Esophagus muscularis mucosa (tissue), 4 donors: ENCODE measurements around the gene COL25A1. TPM values are rescaled to one million over a fixed set of nuclear protein-coding genes. Genes with fewer than 3 reads are reported as not detected.

Experiments
- DNase-seq: peaks from one replicate; pipeline ENCODE4 v3.0.0-alpha.2; 2017; ENCODE audit errors: extremely low spot score
- H3K27ac ChIP-seq, 4 donors: fragments of 200-600 bp; sonication (generic); replicated peaks in 1 of 4; 1 replicate in 3 of 4; 2 replicates in 1 of 4; pipeline ENCODE4 v1.5.1; 2016 to 2019; ENCODE audit warnings: mild to moderate bottlenecking in 1 of 4
- H3K27me3 ChIP-seq, 4 donors: fragments of 200-600 bp; sonication (generic); one replicate each; pipeline versions ENCODE4 v1.5.1 to v1.6.0; 2016 to 2019
- H3K36me3 ChIP-seq, 4 donors: fragments of 200-600 bp; sonication (generic); one replicate each; pipeline ENCODE4 v1.5.1; 2016 to 2019
- H3K4me1 ChIP-seq, 4 donors: fragments of 200-600 bp; sonication (generic); one replicate each; pipeline ENCODE4 v1.5.1; 2016 to 2019
- H3K4me3 ChIP-seq, 4 donors: fragments of 200-600 bp; sonication (generic); 1 replicate in 2 of 4; 2 replicates in 2 of 4; pipeline ENCODE4 v1.5.1; 2016 to 2019; ENCODE audit warnings: mild to moderate bottlenecking in 4 of 4, moderate library complexity in 1 of 4
- H3K9me3 ChIP-seq, 4 donors: fragments of 200-600 bp; sonication (generic); 1 replicate in 3 of 4; 2 replicates in 1 of 4; pipeline ENCODE4 v1.5.1; 2016 to 2019
- CTCF ChIP-seq, 3 experiments: fragments of 200-600 bp in 2 of 3; fragments of 450-650 bp in 1 of 3; sonication (generic) in 2 of 3; IDR thresholded peaks; one replicate each; pipeline ENCODE4 v1.5.1; 2017 to 2019; ENCODE audit warnings: antibody characterized with exemption in 3 of 3, mild to moderate bottlenecking in 2 of 3, moderate library complexity in 1 of 3
- EP300 ChIP-seq: sonication (generic); formaldehyde crosslinking; IDR thresholded peaks from one replicate; pipeline ENCODE4 v1.6.1; 2017; ENCODE audit warnings: antibody characterized with exemption
- POLR2A ChIP-seq: fragments of 450-650 bp; IDR thresholded peaks from one replicate; pipeline ENCODE4 v1.6.1; 2017; ENCODE audit warnings: antibody characterized with exemption, moderate library complexity, mild to moderate bottlenecking, low read depth
- POLR2AphosphoS5 ChIP-seq, 2 donors: sonication (generic); formaldehyde crosslinking; IDR thresholded peaks; one replicate each; pipeline ENCODE4 v1.6.1; 2017; ENCODE audit warnings: antibody characterized with exemption in 2 of 2
- whole genome bisulfite sequencing: methylation state at CpG from one replicate; pipeline ENCODE4 v1.1.5; 2018; 5-methylcytosine and 5-hydroxymethylcytosine counted together
- intact Hi-C: fragments of 100-400 bp; cut with DNase I; formaldehyde crosslinking; loops from one replicate; pipeline ENCODE4 v1.15.1; 2023
- total RNA-seq, 4 donors: library from RNA; depleted of rRNA; stranded (reverse); fragments of >200 nt; gene quantifications; one replicate each; pipeline versions ENCODE4 v1.1.0 to v1.2.1, GENCODE V29; 2016

The COL25A1 gene
- total RNA-seq, 4 donors from 2014 or later = 1.0 to 3.7 (median 2.0) TPM

- 60% methylated on average over 3 of the region's 3 CpGs for WGBS
- Histone ChIP-seq H3K9me3 (no peaks in the 10 kb centered on the region), H3K4me3 (no peak overlapping the region), H3K27ac (no peak overlapping the region), H3K36me3 (no peaks in the 10 kb centered on the region), H3K4me1 (peaks cover 0 to 14% (median 1%) of the 10 kb centered on the region in 4 donors), H3K27me3 (no peaks in the 10 kb centered on the region)
- TF ChIP-seq CTCF (IDR thresholded peaks at IDR 0.05) (no peak), EP300 (no peak), POLR2AphosphoS5 (IDR thresholded peaks at IDR 0.05) (no peak), POLR2A (no peak)
- DNase-seq = no peak
- intact Hi-C loops = no loop called here
These were observed 36.2 kb downstream of the COL25A1 start for GRCh38 chr4:109266236-109266635.

GRCh38 chr4:109263721-109264120 is 38.7 kb downstream of the COL25A1 start:
- Histone ChIP-seq H3K4me3 (no peak overlapping the region), H3K27me3 (no peaks in the 10 kb centered on the region), H3K27ac (no peak overlapping the region), H3K36me3 (no peaks in the 10 kb centered on the region), H3K9me3 (no peaks in the 10 kb centered on the region), H3K4me1 (peaks cover 0 to 14% (median 1%) of the 10 kb centered on the region in 4 donors)
- no peak for DNase-seq
- intact Hi-C loops = no loop called here
- TF ChIP-seq POLR2AphosphoS5 (IDR thresholded peaks at IDR 0.05) (no peak), EP300 (no peak), CTCF (IDR thresholded peaks at IDR 0.05) (no peak), POLR2A (no peak)
- WGBS = 78% methylated on average over 4 of the region's 4 CpGs

- intact Hi-C loops = no loop called here
- Histone ChIP-seq H3K9me3 (no peaks in the 10 kb centered on the region), H3K4me1 (no peaks in the 10 kb centered on the region), H3K36me3 (no peaks in the 10 kb centered on the region), H3K27me3 (no peaks in the 10 kb centered on the region), H3K4me3 (no peak overlapping the region), H3K27ac (no peak overlapping the region)
- TF ChIP-seq EP300 (no peak), POLR2A (no peak)
- DNase-seq = no peak
These were observed 45.6 kb downstream of the COL25A1 start for GRCh38 chr4:109256818-109257217.

GRCh38 chr4:109254845-109255244 is 47.6 kb downstream of the COL25A1 start:
- no peak for DNase-seq
- TF ChIP-seq EP300 (no peak), POLR2AphosphoS5 (IDR thresholded peaks at IDR 0.05) (no peak), POLR2A (no peak), CTCF (IDR thresholded peaks at IDR 0.05) (no peak)
- WGBS = 85% methylated on average over 4 of the region's 4 CpGs
- H3K27me3 ChIP-seq = no peaks in the 10 kb centered on the region
- no peaks in the 10 kb centered on the region for H3K4me1 ChIP-seq
- no peaks in the 10 kb centered on the region for H3K36me3 ChIP-seq
- H3K9me3 ChIP-seq = no peaks in the 10 kb centered on the region
- H3K27ac ChIP-seq = no peak overlapping the region
- H3K4me3 ChIP-seq = no peak overlapping the region
- intact Hi-C loops = no loop called here

GRCh38 chr4:109251396-109251795 is 51.1 kb downstream of the COL25A1 start:
- intact Hi-C loops = no loop called here

More at GRCh38 chr4:109251396-109251795, 51.1 kb downstream of the COL25A1 start:
- WGBS = 77% methylated on average over 3 of the region's 3 CpGs
- Histone ChIP-seq H3K4me1 (no peaks in the 10 kb centered on the region), H3K9me3 (no peaks in the 10 kb centered on the region), H3K27me3 (no peaks in the 10 kb centered on the region), H3K4me3 (no peak overlapping the region), H3K36me3 (no peaks in the 10 kb centered on the region), H3K27ac (no peak overlapping the region)
- DNase-seq = no peak
- no peak for TF ChIP-seq POLR2A
- no peak for TF ChIP-seq POLR2AphosphoS5 (IDR thresholded peaks at IDR 0.05)
- no peak for TF ChIP-seq EP300
- TF ChIP-seq CTCF (IDR thresholded peaks at IDR 0.05) = no peak
